ENCODE measurements around the gene EIF4B. TPM values are rescaled to one million over a fixed set of nuclear protein-coding genes. Genes with fewer than 3 reads are reported as not detected.

EIF4B gene
- total and polyA plus RNA-seq, 2 of the 13 experiments (the other 11 are each of a cell fraction or from before 2014, with no cell fraction given), result 416 to 548 TPM

GRCh38 chr12:53078425-53079225 lies 72.4 kb downstream of the EIF4B start (continued):
- TF ChIP-seq USF2 (IDR thresholded peaks at IDR 0.05; ENCODE audit: low read depth, low read length) (no peak), USF2 (CRISPR knock-in tag; IDR thresholded peaks at IDR 0.05; ENCODE audit: borderline replicate concordance) (peak; percentile 64; the same call in 1 of the 2 replicates), GZF1 (CRISPR knock-in tag; IDR thresholded peaks at IDR 0.05) (0 out of 2 replicates have a peak, but pooled peaks have one; percentile 29), ZNF124 (CRISPR knock-in tag; IDR thresholded peaks at IDR 0.05) (peak; percentile 6; the same call in 1 of the 2 replicates), AKAP8 (CRISPR knock-in tag; IDR thresholded peaks at IDR 0.05) (no peak), ZNF460 (CRISPR knock-in tag; IDR thresholded peaks at IDR 0.05; ENCODE audit: borderline replicate concordance) (no peak), SIN3A (IDR thresholded peaks at IDR 0.05; ENCODE audit: borderline replicate concordance, low read depth, low read length) (0 out of 2 replicates have a peak, but pooled peaks have one; percentile 31), ZNF720 (CRISPR knock-in tag; IDR thresholded peaks at IDR 0.05) (no peak), ZNF292 (CRISPR knock-in tag; IDR thresholded peaks at IDR 0.05; ENCODE audit: borderline replicate concordance, low read depth) (no peak)
